ENCODE results near the gene DDAH1.

DNA sequence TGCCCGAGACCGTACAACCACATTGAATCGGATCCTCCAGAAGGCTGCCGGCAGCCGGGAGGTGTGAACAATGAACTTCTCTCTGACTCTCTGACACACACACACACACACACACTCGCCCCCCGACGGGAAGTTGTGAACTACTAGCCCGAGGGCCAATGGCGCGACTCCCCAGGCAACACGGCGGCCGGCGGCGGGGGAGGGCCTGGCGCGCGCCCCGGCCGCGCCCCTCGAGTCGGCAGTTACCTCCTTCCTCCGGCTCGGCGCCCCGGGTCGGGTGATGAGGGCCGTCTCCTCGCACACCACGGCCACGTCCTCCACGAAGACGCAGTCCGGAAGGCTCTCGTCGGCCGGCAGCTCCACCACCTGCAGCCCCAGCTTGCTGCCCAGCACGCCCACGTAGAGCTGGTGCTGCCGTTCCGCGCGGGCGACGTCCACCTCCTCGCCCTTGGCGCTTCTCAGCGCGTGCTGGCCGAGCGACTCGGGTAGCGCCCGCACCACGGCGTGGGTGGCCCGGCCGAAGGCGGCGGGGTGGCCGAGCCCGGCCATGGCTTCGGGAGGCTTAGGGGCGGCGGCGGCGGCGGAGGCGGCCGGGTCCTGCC is 361 bp downstream of the DDAH1 start:
- TF ChIP-seq CTCF (IDR thresholded peaks at IDR 0.05): no peak
- TF ChIP-seq POLR2A (IDR thresholded peaks at IDR 0.05): no peak
